ENCODE data around the gene NTM. TPM values are rescaled to one million over a fixed set of nuclear protein-coding genes. Genes with fewer than 3 reads are reported as not detected.

Gene NTM
- total RNA-seq, 2 donors from 2014 or later = 0.26 to 3.6 TPM

DNA sequence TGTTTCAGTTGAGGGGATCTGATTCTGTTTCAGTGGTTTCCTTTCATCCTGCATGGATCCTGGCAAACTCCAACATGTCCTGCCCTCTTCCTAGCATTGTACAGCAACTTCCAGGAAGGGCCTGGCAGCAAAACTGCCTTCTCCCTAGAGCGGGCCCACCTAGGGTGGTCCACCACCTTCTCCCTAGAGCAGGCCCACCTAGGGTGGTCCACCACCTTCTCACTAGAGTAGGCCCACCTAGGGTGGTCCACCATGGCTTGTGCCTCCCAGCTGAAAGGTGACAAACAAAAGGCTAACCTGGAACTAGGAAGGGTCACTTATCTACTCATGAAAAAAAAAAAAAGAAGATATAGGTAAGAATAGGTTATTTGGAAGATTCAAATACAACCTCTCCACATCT, 92.2 kb downstream of the NTM start:
- no peaks in the 10 kb centered on the region for H3K36me3 ChIP-seq (replicated peaks in 1 of 2; ENCODE audit: insufficient read depth in 1 of 2, low read depth in 2 of 2)
- TF ChIP-seq, protein P1, sequence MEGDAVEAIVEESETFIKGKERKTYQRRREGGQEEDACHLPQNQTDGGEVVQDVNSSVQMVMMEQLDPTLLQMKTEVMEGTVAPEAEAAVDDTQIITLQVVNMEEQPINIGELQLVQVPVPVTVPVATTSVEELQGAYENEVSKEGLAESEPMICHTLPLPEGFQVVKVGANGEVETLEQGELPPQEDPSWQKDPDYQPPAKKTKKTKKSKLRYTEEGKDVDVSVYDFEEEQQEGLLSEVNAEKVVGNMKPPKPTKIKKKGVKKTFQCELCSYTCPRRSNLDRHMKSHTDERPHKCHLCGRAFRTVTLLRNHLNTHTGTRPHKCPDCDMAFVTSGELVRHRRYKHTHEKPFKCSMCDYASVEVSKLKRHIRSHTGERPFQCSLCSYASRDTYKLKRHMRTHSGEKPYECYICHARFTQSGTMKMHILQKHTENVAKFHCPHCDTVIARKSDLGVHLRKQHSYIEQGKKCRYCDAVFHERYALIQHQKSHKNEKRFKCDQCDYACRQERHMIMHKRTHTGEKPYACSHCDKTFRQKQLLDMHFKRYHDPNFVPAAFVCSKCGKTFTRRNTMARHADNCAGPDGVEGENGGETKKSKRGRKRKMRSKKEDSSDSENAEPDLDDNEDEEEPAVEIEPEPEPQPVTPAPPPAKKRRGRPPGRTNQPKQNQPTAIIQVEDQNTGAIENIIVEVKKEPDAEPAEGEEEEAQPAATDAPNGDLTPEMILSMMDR (IDR thresholded peaks at IDR 0.05) = no peak
- no peak for TF ChIP-seq POLR2A (IDR thresholded peaks at IDR 0.05)
- no peak overlapping the region for H3K27ac ChIP-seq
- no peaks in the 10 kb centered on the region for H3K4me1 ChIP-seq
- no peaks in the 10 kb centered on the region for H3K27me3 ChIP-seq
- WGBS, 2 donors = 90 to 92% methylated on average over 1 of the region's 1 CpG
- H3K9me3 ChIP-seq = no peaks in the 10 kb centered on the region
- ATAC-seq (no peak), DNase-seq (no peak)
- no peak overlapping the region for H3K4me3 ChIP-seq
- intact Hi-C loops (cut with DNase I) = no loop called here

DNA sequence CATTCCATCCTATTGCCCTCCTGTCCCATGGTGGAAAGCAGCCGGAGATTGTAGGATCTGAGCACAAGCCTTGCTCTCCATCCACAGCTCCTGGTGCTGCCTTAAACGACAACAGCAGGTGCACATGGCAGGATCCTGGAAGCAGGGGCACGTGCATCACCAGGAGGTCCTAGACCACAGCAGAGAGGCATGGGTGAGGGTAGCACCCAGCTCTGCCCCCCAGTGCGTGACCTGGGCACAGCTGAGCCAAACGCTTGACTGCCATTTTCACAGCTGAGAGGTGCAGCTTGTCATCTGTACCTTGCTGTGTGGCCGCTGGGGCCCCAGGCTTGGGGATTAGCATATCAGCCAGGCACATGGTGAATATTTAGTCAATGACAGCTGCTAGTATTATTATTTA, 92.7 kb downstream of the NTM start:
- H3K27ac ChIP-seq = no peak overlapping the region
- H3K36me3 ChIP-seq (replicated peaks in 1 of 2; ENCODE audit: insufficient read depth in 1 of 2, low read depth in 2 of 2) = no peaks in the 10 kb centered on the region
- intact Hi-C loops (cut with DNase I) = no loop called here
- DNase-seq = no peak
- no peak for TF ChIP-seq POLR2A (IDR thresholded peaks at IDR 0.05)
- TF ChIP-seq, protein P1 (IDR thresholded peaks at IDR 0.05) = no peak
- H3K9me3 ChIP-seq = no peaks in the 10 kb centered on the region
- no peaks in the 10 kb centered on the region for H3K4me1 ChIP-seq
- ATAC-seq = no peak
- no peaks in the 10 kb centered on the region for H3K27me3 ChIP-seq
- no peak overlapping the region for H3K4me3 ChIP-seq
- 77 to 86% methylated on average over 4 to 6 of the region's 6 CpGs for WGBS, 2 donors

DNA sequence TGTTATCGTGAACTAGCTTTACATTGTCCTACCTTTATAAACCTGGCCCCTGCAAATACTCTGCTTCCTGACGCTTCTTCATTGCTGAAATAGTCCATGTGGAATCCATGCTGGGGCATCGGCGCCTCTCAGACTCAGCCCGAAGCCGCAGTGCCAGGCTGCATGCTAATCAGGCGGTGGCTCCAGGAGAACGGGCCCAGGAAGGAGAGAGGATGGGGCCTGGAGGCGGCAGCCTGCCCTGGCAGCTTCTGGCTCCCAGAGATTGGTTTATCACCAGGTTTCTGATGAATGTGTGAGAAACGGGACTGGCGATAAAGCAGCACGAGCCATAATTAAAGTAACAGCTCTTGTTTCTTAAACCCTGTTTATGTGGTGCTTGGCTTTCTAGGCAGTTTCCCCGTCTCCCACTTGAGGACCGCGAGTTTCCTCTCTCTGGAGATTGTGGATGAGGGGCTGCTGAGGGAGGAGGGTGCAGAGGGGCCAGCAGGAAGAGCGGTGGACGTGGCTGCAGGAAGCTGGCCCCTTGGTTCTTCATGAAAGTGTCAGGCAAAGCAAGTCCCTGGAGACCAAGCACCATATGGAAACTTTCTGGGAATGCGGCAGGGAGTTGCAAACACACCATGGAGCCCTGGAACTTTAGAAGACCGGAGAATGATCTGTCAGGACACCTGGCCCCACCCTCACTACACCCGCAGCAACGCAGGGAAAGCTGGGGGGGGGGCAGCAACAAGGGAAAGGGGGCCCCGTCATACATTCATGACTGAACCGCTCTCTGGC, 93.4 kb downstream of the NTM start:
- Histone ChIP-seq H3K36me3 (replicated peaks in 1 of 2; ENCODE audit: insufficient read depth in 1 of 2, low read depth in 2 of 2) (no peaks in the 10 kb centered on the region), H3K4me1 (no peaks in the 10 kb centered on the region), H3K9me3 (no peaks in the 10 kb centered on the region), H3K4me3 (no peak overlapping the region), H3K27ac (no peak overlapping the region), H3K27me3 (no peaks in the 10 kb centered on the region)
- DNase-seq = no peak
- intact Hi-C loops (cut with DNase I) = no loop called here
- no peak for TF ChIP-seq POLR2A (IDR thresholded peaks at IDR 0.05)
- TF ChIP-seq, protein P1 (IDR thresholded peaks at IDR 0.05) = no peak
- no peak for ATAC-seq
- 49% methylated on average over 21 to 23 of the region's 23 CpGs for WGBS, 2 donors

DNA sequence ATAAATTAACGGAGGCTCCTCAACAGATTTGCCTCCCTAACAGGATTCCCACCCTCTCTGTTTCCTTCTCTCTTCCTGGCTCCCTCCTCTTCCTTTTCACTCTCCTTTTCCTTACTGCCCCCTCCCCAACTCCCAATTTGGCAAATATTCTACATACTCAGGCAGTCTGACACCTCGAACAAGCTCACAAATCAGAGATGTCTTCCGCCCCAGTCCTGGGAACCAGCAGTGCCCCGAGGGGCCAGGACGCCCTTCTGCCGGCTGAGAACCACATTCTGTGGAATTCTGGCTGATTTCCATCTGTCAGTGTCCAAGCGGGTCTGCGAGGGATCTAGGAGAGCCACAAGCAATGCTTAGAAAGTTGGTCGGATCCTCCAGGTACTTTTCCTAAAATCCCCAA, 94.0 kb downstream of the NTM start:
- ATAC-seq (no peak), DNase-seq (no peak)
- H3K27me3 ChIP-seq = peaks cover 0 to 2% of the 10 kb centered on the region in 2 donors
- no peaks in the 10 kb centered on the region for H3K9me3 ChIP-seq
- no peaks in the 10 kb centered on the region for H3K36me3 ChIP-seq (replicated peaks in 1 of 2; ENCODE audit: insufficient read depth in 1 of 2, low read depth in 2 of 2)
- intact Hi-C loops (cut with DNase I) = no loop called here
- 42 to 43% methylated on average over 9 of the region's 9 CpGs for WGBS, 2 donors
- no peak overlapping the region for H3K27ac ChIP-seq
- H3K4me1 ChIP-seq = no peaks in the 10 kb centered on the region
- no peak overlapping the region for H3K4me3 ChIP-seq
- TF ChIP-seq, protein P1 (IDR thresholded peaks at IDR 0.05) = no peak
- no peak for TF ChIP-seq POLR2A (IDR thresholded peaks at IDR 0.05)

DNA sequence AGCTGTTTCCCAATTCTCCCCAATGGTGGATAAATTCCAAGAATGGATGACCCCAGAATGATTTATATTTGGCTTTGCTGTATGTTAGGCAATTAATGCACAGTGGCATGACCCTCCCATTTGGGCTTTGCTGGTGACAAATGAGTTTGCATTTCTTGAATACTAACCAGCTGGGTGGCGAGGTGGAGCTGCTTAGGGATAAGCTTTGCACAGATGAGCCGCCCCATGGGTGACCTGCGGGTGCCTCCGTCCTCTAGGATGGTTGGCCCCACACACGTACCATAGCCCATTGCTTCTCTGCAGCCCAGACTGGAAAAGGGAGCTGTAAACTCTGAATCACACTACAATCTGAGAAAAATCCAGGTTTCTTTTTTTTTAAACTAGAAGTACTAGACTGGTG, 94.6 kb downstream of the NTM start:
- intact Hi-C loops (cut with DNase I) = no loop called here
- no peaks in the 10 kb centered on the region for H3K36me3 ChIP-seq (replicated peaks in 1 of 2; ENCODE audit: insufficient read depth in 1 of 2, low read depth in 2 of 2)
- no peak for DNase-seq
- 64 to 86% methylated on average over 5 of the region's 5 CpGs for WGBS, 2 donors
- peaks cover 0 to 3% of the 10 kb centered on the region in 2 donors for H3K27me3 ChIP-seq
- ATAC-seq = no peak
- H3K4me3 ChIP-seq = no peak overlapping the region
- no peaks in the 10 kb centered on the region for H3K4me1 ChIP-seq
- no peaks in the 10 kb centered on the region for H3K9me3 ChIP-seq
- H3K27ac ChIP-seq = no peak overlapping the region
- TF ChIP-seq POLR2A (IDR thresholded peaks at IDR 0.05) = no peak
- TF ChIP-seq, protein P1 (IDR thresholded peaks at IDR 0.05) = no peak
